ENCODE data around the gene TFDP1.

DNA sequence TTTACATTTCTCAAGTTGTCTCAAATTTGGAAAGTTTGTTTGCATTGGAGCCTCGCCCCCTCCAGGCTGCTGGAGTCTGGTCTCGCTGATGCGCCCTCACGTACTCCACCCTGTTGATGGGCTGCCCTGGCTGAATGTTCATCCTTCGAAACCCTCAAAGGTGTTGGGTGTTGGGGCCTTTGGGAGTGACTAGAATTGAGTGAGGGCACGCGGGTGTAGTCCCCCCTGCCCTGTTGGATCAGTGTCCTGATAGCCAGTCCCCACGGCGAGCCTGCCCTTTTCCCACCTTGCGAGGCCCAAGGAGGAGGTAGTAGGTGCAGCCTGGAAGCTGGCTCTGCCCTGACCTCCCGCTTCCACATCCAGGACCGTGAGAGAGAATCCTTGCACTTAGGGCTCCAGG lies 14.8 kb downstream of the TFDP1 start:
- TF ChIP-seq, protein P1, sequence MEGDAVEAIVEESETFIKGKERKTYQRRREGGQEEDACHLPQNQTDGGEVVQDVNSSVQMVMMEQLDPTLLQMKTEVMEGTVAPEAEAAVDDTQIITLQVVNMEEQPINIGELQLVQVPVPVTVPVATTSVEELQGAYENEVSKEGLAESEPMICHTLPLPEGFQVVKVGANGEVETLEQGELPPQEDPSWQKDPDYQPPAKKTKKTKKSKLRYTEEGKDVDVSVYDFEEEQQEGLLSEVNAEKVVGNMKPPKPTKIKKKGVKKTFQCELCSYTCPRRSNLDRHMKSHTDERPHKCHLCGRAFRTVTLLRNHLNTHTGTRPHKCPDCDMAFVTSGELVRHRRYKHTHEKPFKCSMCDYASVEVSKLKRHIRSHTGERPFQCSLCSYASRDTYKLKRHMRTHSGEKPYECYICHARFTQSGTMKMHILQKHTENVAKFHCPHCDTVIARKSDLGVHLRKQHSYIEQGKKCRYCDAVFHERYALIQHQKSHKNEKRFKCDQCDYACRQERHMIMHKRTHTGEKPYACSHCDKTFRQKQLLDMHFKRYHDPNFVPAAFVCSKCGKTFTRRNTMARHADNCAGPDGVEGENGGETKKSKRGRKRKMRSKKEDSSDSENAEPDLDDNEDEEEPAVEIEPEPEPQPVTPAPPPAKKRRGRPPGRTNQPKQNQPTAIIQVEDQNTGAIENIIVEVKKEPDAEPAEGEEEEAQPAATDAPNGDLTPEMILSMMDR (IDR thresholded peaks at IDR 0.05): no peak
- no peak for TF ChIP-seq POLR2A (IDR thresholded peaks at IDR 0.05)

Measured in uterus (tissue), 2 donors.